ENCODE results near the gene SLC9C2. TPM values are rescaled to one million over a fixed set of nuclear protein-coding genes. Genes with fewer than 3 reads are reported as not detected.

The SLC9C2 gene
- polyA plus RNA-seq, 1 of the 3 experiments (the other 2 are of a cell fraction), result not detected

DNA sequence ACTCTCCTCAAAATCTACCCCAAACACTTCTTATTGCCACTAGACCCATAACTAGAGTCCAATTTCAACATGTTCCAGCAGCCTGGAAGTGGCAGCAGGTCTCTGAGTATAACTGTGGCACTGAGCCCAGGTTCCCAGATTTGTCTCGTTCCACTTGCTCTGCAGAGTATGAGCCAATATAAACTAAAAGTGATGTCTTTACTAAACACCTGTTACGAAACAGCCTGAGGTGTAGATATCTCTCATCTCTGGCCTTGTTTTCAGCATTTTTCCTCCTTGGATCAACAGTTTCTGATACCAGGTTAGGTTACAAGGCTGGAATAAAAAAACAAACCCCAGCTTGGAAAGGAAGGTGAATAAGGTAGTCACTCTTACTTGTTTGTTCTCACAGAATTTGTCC is 150.9 kb downstream of the SLC9C2 start:
- H3K9me2 ChIP-seq, result no peaks in the 10 kb centered on the region
- peaks cover 0 to 18% of the 10 kb centered on the region in 2 experiments for H3K36me3 ChIP-seq (replicated peaks in 1 of 2; ENCODE audit: control insufficient read depth in 1 of 2, insufficient read depth in 2 of 2, low read length in 1 of 2)
- ChIA-PET POLR2A (no interaction called here), CTCF (interaction anchor here (1.0 kb wide), 1 partner anchor 20 kb away, joined by 3 read pairs; no protein-coding TSS in a partner anchor)
- no peak overlapping the region for H3K4me2 ChIP-seq
- no peak overlapping the region for H3K27ac ChIP-seq (ENCODE audit: low read depth in 2 of 2, low read length in 1 of 2)
- no peaks in the 10 kb centered on the region for H4K20me1 ChIP-seq (ENCODE audit: insufficient read depth)
- no peaks in the 10 kb centered on the region for H3K9me3 ChIP-seq
- H3K9ac ChIP-seq, result no peak overlapping the region
- DNase-seq, result no peak
- no peaks in the 10 kb centered on the region for H3K27me3 ChIP-seq (ENCODE audit: insufficient read depth)
- TF ChIP-seq FOXM1 (IDR thresholded peaks at IDR 0.05; ENCODE audit: low read depth) (no peak), FOXJ3 (CRISPR knock-in tag; IDR thresholded peaks at IDR 0.05) (no peak), GABPA (IDR thresholded peaks at IDR 0.05; ENCODE audit: low read depth) (no peak), MXI1 (IDR thresholded peaks at IDR 0.05; ENCODE audit: low read depth, low read length) (no peak), TAF1 (IDR thresholded peaks at IDR 0.05; ENCODE audit: borderline replicate concordance, low read depth, low read length) (no peak), POLR2AphosphoS5 (IDR thresholded peaks at IDR 0.05; ENCODE audit: low read depth, low read length) (no peak), SMC3 (IDR thresholded peaks at IDR 0.05; ENCODE audit: low read depth, low read length) (no peak), FOSL2 (IDR thresholded peaks at IDR 0.05; ENCODE audit: borderline replicate concordance, low read depth) (no peak), RAD21 (IDR thresholded peaks at IDR 0.05; ENCODE audit: low read length) (no peak), NRF1 (IDR thresholded peaks at IDR 0.05; ENCODE audit: low read depth, low read length) (no peak)
- TF ChIP-seq, protein P1, sequence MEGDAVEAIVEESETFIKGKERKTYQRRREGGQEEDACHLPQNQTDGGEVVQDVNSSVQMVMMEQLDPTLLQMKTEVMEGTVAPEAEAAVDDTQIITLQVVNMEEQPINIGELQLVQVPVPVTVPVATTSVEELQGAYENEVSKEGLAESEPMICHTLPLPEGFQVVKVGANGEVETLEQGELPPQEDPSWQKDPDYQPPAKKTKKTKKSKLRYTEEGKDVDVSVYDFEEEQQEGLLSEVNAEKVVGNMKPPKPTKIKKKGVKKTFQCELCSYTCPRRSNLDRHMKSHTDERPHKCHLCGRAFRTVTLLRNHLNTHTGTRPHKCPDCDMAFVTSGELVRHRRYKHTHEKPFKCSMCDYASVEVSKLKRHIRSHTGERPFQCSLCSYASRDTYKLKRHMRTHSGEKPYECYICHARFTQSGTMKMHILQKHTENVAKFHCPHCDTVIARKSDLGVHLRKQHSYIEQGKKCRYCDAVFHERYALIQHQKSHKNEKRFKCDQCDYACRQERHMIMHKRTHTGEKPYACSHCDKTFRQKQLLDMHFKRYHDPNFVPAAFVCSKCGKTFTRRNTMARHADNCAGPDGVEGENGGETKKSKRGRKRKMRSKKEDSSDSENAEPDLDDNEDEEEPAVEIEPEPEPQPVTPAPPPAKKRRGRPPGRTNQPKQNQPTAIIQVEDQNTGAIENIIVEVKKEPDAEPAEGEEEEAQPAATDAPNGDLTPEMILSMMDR (IDR thresholded peaks at IDR 0.05), result no peak
- TF ChIP-seq, protein P2, sequence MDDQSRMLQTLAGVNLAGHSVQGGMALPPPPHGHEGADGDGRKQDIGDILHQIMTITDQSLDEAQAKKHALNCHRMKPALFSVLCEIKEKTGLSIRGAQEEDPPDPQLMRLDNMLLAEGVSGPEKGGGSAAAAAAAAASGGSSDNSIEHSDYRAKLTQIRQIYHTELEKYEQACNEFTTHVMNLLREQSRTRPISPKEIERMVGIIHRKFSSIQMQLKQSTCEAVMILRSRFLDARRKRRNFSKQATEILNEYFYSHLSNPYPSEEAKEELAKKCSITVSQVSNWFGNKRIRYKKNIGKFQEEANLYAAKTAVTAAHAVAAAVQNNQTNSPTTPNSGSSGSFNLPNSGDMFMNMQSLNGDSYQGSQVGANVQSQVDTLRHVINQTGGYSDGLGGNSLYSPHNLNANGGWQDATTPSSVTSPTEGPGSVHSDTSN (IDR thresholded peaks at IDR 0.05), result no peak
- TF ChIP-seq, protein P3, sequence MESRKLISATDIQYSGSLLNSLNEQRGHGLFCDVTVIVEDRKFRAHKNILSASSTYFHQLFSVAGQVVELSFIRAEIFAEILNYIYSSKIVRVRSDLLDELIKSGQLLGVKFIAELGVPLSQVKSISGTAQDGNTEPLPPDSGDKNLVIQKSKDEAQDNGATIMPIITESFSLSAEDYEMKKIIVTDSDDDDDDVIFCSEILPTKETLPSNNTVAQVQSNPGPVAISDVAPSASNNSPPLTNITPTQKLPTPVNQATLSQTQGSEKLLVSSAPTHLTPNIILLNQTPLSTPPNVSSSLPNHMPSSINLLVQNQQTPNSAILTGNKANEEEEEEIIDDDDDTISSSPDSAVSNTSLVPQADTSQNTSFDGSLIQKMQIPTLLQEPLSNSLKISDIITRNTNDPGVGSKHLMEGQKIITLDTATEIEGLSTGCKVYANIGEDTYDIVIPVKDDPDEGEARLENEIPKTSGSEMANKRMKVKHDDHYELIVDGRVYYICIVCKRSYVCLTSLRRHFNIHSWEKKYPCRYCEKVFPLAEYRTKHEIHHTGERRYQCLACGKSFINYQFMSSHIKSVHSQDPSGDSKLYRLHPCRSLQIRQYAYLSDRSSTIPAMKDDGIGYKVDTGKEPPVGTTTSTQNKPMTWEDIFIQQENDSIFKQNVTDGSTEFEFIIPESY (IDR thresholded peaks at IDR 0.05; ENCODE audit: borderline replicate concordance, low read depth), result no peak
- TF ChIP-seq, protein P4, sequence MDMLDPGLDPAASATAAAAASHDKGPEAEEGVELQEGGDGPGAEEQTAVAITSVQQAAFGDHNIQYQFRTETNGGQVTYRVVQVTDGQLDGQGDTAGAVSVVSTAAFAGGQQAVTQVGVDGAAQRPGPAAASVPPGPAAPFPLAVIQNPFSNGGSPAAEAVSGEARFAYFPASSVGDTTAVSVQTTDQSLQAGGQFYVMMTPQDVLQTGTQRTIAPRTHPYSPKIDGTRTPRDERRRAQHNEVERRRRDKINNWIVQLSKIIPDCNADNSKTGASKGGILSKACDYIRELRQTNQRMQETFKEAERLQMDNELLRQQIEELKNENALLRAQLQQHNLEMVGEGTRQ (IDR thresholded peaks at IDR 0.05; ENCODE audit: borderline replicate concordance, low read depth, low read length), result no peak
- TF ChIP-seq, protein P5, sequence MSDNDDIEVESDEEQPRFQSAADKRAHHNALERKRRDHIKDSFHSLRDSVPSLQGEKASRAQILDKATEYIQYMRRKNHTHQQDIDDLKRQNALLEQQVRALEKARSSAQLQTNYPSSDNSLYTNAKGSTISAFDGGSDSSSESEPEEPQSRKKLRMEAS (IDR thresholded peaks at IDR 0.05; ENCODE audit: low read depth), result no peak
- no peak overlapping the region for H2AFZ ChIP-seq (ENCODE audit: low read depth)
- H3F3A ChIP-seq (replicated peaks; ENCODE audit: insufficient read depth), result peaks cover 3% of the 10 kb centered on the region
- H3K4me3 ChIP-seq (ENCODE audit: low read depth in 2 of 2, low read length in 1 of 2), result no peak overlapping the region
- WGBS (ENCODE audit: low lambda C conversion rate), result 85% methylated on average over 2 of the region's 2 CpGs
- H3K4me1 ChIP-seq (ENCODE audit: control insufficient read depth in 1 of 2, insufficient read depth in 2 of 2, low read depth in 1 of 2, low read length in 1 of 2), result no peaks in the 10 kb centered on the region
- no peaks in the 10 kb centered on the region for H3K79me2 ChIP-seq (ENCODE audit: insufficient read depth)

Other genes with a start within 250 kb of the SLC9C2 start
- gene PRDX6, start 125.7 kb downstream of the SLC9C2 start, polyA plus RNA-seq (2012; rRNA removed), result 224 and 270 TPM in 2 replicates
- gene TEX50, start 32.3 kb upstream of the SLC9C2 start, polyA plus RNA-seq (2012; rRNA removed), result not detected in 2 replicates
- 1.8 and 2.3 TPM in 2 replicates for gene ANKRD45, start 66.8 kb upstream of the SLC9C2 start, polyA plus RNA-seq (2012; rRNA removed)
- 14.0 and 20.1 TPM in 2 replicates for gene KLHL20, start 111.9 kb upstream of the SLC9C2 start, polyA plus RNA-seq (2012; rRNA removed)
- gene DARS2, start 221.6 kb upstream of the SLC9C2 start, polyA plus RNA-seq (2012; rRNA removed), result 17.1 and 22.1 TPM in 2 replicates
- 4.0 and 6.9 TPM in 2 replicates for gene CENPL, start 221.8 kb upstream of the SLC9C2 start, polyA plus RNA-seq (2012; rRNA removed)

Measured in SK-N-SH (cell line).